ENCODE measurements around the gene CORO2B. TPM values are rescaled to one million over a fixed set of nuclear protein-coding genes. Genes with fewer than 3 reads are reported as not detected.

Gene CORO2B
- total and polyA plus RNA-seq, 11 donors = 3.0 to 9.1 (median 5.0) TPM

DNA sequence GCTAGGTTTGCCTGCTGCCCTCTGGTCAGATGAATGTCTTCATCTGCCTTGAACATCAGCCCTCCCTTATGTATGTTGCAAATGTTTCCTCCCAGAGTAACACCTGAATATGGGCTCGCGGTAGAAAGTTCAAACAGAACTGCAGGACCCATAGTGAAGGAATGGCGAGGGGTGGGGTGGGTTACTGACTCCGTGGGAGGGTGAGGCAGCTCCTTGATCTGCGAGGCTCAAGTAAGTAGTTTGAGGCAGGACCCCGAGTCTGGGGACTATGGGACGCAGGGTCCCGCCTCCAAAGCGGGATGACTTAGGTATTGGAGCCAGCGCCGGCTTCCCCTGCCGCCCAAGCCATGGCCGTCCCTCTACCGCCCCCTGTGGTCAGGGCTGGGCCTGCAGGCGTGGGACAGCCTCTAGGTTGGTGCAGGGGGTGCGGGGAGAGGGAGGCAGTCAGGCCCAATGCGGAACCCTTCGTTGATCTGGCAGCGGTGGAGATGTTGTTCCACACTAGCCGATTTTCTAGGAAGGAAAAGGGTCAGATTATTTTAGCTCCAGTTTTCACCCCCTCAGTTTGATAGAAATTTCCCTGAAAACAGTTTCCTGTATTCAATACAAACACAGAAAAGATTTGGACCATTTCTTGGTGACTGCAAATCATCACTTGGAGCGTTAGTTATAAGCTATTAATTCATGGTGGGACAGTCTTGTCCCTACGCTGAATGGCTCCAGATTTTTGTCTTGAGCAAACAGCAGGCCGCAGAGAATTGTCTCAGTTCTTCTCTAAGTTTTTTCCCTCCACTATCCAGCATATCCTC lies 72.3 kb downstream of the CORO2B start:
- DNase-seq (peak in 3 of 5 donors; percentile 52 to 80 (median 53)), ATAC-seq (peak in 3 of 4 donors; percentile 47 to 52 (median 50))
- Histone ChIP-seq H3K4me3 (no peak overlapping the region), H3K27ac (peak overlapping the region in 1 of 12 donors; percentile 68), H3K36me3 (peaks cover 0 to 14% (median 0%) of the 10 kb centered on the region in 9 donors), H3K9me3 (no peaks in the 10 kb centered on the region), H3K27me3 (no peaks in the 10 kb centered on the region), H3K4me1 (peaks cover 0 to 19% (median 1%) of the 10 kb centered on the region in 12 donors)
- TF ChIP-seq CTCF (IDR thresholded peaks at IDR 0.05) = peak; percentile 39 to 80 (median 66)
- no peak for TF ChIP-seq POLR2A (IDR thresholded peaks at IDR 0.05)
- intact Hi-C loops (cut with DNase I) = loop anchor here in 3 of 10 donors (5.0 to 10.0 kb wide), 3 partner anchors 79 to 346 kb away; no protein-coding TSS in a partner anchor
- 64 to 77% (median 73%) methylated on average over 17 to 23 of the region's 23 CpGs for WGBS, 4 donors

GRCh38 chr15:68651916-68652525 lies 73.2 kb downstream of the CORO2B start:
- H3K9me3 ChIP-seq = no peaks in the 10 kb centered on the region
- H3K27me3 ChIP-seq = no peaks in the 10 kb centered on the region
- ATAC-seq = peak; percentile 79 to 89 (median 83)
- H3K27ac ChIP-seq = peak overlapping the region in 7 of 12 donors; percentile 2 to 68 (median 19)
- DNase-seq = peak in 4 of 5 donors; percentile 56 to 88 (median 66)
- H3K4me1 ChIP-seq = peaks cover 0 to 19% (median 1%) of the 10 kb centered on the region in 12 donors
- H3K4me3 ChIP-seq = no peak overlapping the region
- WGBS, 4 donors = 43 to 60% (median 56%) methylated on average over 8 to 9 of the region's 9 CpGs
- peaks cover 0 to 7% (median 0%) of the 10 kb centered on the region in 9 donors for H3K36me3 ChIP-seq
- TF ChIP-seq CTCF (IDR thresholded peaks at IDR 0.05) = no peak
- no peak for TF ChIP-seq POLR2A (IDR thresholded peaks at IDR 0.05)
- intact Hi-C loops (cut with DNase I) = loop anchor here in 3 of 10 donors (5.0 to 10.0 kb wide), 3 partner anchors 80 to 347 kb away; no protein-coding TSS in a partner anchor

GRCh38 chr15:68653031-68653635 lies 74.3 kb downstream of the CORO2B start:
- no peaks in the 10 kb centered on the region for H3K27me3 ChIP-seq
- H3K27ac ChIP-seq = no peak overlapping the region
- H3K4me3 ChIP-seq = no peak overlapping the region
- intact Hi-C loops (cut with DNase I) = loop anchor here in 3 of 10 donors (5.0 to 10.0 kb wide), 3 partner anchors 81 to 348 kb away; no protein-coding TSS in a partner anchor
- ATAC-seq (no peak), DNase-seq (no peak)
- TF ChIP-seq POLR2A (IDR thresholded peaks at IDR 0.05) (no peak), CTCF (IDR thresholded peaks at IDR 0.05) (no peak)
- H3K9me3 ChIP-seq = no peaks in the 10 kb centered on the region
- 82 to 100% (median 93%) methylated on average over 6 of the region's 6 CpGs for WGBS, 4 donors
- H3K36me3 ChIP-seq = peaks cover 0 to 4% (median 0%) of the 10 kb centered on the region in 9 donors
- H3K4me1 ChIP-seq = peaks cover 0 to 19% (median 1%) of the 10 kb centered on the region in 12 donors
